Body of pancreas (tissue), 4 donors: Measurements from ENCODE around the gene ZG16B.

ENCODE experiments used
- CTCF ChIP-seq, 7 experiments: fragments of 450-650 bp in 4 of 7; fragments of 200-600 bp in 3 of 7; sonication (generic) in 3 of 7; IDR thresholded peaks; one replicate each; pipeline ENCODE4 v1.5.1; 2016 to 2019; ENCODE audit warnings: antibody characterized with exemption in 7 of 7
- POLR2A ChIP-seq, 3 donors: fragments of 450-650 bp; IDR thresholded peaks; one replicate each; pipeline ENCODE4 v1.6.1; 2016; ENCODE audit warnings: antibody characterized with exemption in 3 of 3, mild to moderate bottlenecking in 2 of 3

DNA sequence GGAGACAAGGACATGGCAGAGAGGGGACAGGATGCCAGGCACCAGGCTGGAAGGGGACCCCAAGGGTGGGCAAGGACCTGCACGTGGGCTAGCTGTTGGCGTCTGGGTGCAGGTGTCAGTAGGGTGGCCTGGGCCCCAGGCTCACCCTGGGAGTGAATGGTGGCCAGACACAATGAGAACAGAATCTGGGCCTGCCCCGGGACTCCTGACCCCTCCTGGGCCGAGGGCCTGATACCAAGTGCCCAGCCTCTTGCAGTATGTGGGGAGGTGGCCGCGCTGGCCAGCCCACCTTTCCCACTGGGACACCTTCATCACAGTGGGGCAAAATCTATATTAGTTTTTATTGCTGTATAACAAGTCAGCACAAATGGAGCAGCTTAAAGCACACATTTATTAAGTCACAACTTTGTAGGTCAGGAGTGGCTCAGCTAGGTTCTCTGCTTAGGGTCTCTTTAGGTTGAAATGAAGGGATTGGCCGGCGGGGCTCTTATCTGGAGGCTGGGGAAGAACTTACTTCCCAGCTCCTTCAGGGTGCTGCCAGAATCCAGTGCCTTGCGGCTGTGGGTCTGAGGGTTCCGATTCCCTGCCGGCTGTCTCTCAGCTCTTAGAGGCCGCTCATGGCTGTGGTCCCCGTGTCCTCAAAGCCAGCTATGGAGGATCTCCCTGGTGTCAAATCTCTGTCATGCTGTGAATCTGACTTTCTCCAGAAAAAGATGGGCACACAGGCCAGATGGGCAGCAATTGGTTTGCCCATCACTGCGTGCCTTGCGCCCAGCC lies 46.3 kb upstream of the ZG16B start:
- TF ChIP-seq CTCF (IDR thresholded peaks at IDR 0.05): no peak
- no peak for TF ChIP-seq POLR2A (IDR thresholded peaks at IDR 0.05)
